ENCODE results near the gene MYT1. TPM values are rescaled to one million over a fixed set of nuclear protein-coding genes. Genes with fewer than 3 reads are reported as not detected.

Gene MYT1
- total and polyA plus RNA-seq, 9 of the 15 experiments (the other 6 are each of a cell fraction or from before 2014, with no cell fraction given), result 0.02 to 0.12 (median 0.06) TPM; not detected in 4

DNA sequence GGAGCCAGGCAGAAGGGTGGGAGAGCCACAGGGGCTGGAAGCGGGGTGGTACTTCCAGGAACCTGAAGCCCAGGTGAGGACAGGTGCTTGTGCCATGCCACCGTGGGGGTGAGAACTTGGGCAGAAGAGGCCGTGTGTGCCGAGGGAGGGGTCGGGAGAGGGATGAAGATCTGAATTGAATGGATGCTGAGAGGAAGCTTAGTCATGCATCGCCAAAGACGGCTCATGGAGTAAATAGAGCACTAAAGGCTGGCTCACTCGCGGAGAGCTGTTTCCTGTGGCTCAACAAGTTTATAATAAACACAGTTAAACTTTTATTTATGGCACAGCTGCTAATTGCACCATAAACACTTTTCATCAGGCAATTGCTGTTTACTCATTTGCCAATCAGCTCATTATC, 21.7 kb upstream of the MYT1 start:
- ATAC-seq, result no peak
- in situ Hi-C loops (cut with MboI), result no loop called here

DNA sequence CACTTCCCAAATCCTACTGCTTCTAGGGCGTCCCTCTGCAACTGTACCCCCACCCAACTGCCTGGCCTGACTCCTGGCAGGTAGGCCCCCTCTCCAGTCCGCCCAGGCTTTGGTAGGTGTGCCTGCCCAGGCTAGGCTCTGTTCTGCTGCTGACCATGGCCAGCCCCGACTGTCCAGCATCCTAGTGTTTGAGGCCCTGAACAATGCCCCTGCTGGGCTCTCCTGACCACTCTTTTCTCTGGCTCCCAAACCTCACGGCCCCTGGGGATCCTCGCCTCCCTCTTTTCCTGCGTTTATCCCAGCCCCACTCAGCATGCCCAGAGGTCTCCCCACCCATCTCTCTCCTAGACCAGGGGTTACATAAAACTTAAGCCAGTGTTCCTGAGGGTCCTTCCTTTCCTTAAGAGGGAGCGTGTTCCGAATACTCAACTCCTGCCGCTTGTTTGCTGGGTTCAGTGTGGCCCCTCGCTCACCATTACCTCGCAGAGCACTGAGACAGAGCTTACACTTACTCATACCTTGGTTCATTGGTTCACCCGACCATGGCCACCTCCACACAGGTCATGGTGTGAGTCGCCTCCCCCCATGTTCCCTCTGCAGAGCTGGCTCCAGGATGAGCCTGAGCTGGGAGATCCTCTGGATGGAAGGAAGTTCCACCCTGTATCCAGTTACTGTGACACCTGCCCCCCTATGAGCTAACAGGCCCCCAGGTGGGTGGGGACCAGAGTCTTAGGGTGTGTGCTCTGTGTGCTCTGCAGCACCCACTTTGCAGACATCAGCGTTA, 21.0 kb upstream of the MYT1 start:
- Histone ChIP-seq H3K4me3 (no peak overlapping the region), H3K9me3 (replicated peaks; ENCODE audit: control insufficient read depth, insufficient read depth, low read depth, low read length) (peaks cover 16% of the 10 kb centered on the region), H3K4me2 (ENCODE audit: insufficient read depth, low read length) (no peak overlapping the region), H3K27me3 (ENCODE audit: control insufficient read depth in 2 of 2, insufficient read depth in 2 of 2, low read length in 2 of 2) (peaks cover 17 to 50% of the 10 kb centered on the region in 2 experiments; a peak in 4 of 5 replicates), H3K27ac (ENCODE audit: extremely low read depth, low read depth, low read length) (no peak overlapping the region), H3K4me1 (replicated peaks in 1 of 2; ENCODE audit: control insufficient read depth in 2 of 2, insufficient read depth in 2 of 2, low read length in 2 of 2) (no peaks in the 10 kb centered on the region), H3K9me1 (ENCODE audit: control insufficient read depth, insufficient read depth, low read length) (no peaks in the 10 kb centered on the region), H3K36me3 (ENCODE audit: control insufficient read depth, insufficient read depth, low read length) (no peaks in the 10 kb centered on the region), H2AFZ (ENCODE audit: low read depth, low read length) (no peak overlapping the region), H3K79me2 (ENCODE audit: control insufficient read depth, insufficient read depth, low read length) (no peaks in the 10 kb centered on the region), H3K9ac (ENCODE audit: insufficient read depth in 1 of 2, low read depth in 2 of 2, low read length in 2 of 2) (no peak overlapping the region), H4K20me1 (replicated peaks; ENCODE audit: control insufficient read depth, insufficient read depth, low read length) (no peaks in the 10 kb centered on the region)
- ChIA-PET CTCF (ENCODE audit: low intra/inter-chr PET ratio) (no interaction called here), POLR2A (interaction anchor here (0.6 to 1.5 kb wide), 2 partner anchors 42 to 113 kb away, joined by 3 read pairs; partner anchors contain the start of gene PCMTD2)
- TF ChIP-seq ZC3H8 (IDR thresholded peaks at IDR 0.05) (no peak), CBX5 (IDR thresholded peaks at IDR 0.05; ENCODE audit: borderline replicate concordance, low read depth) (no peak), FOXA3 (CRISPR knock-in tag; conservative IDR thresholded peaks at IDR 0.05 in 1 of 2, IDR thresholded peaks at IDR 0.05 in 1 of 2) (no peak)
- BruUV-seq (replicated peaks), result no TSS peak
- no peak for DNase-seq (ENCODE audit: extremely low read depth in 1 of 4, low spot score in 3 of 4)
- intact Hi-C loops (cut with micrococcal nuclease) (no loop called here), in situ Hi-C loops (cut with MboI) (no loop called here)
- WGBS (ENCODE audit: insufficient coverage, low coverage, missing lambda C conversion rate), result 0% methylated on average over 14 of the region's 14 CpGs
- no peak for FAIRE-seq
- ATAC-seq, result no peak

More for the DNA sequence above, 21.7 kb upstream of the MYT1 start:
- H3K4me1 ChIP-seq (replicated peaks in 1 of 2; ENCODE audit: control insufficient read depth in 2 of 2, insufficient read depth in 2 of 2, low read length in 2 of 2), result no peaks in the 10 kb centered on the region
- H3K4me3 ChIP-seq, result no peak overlapping the region
- FAIRE-seq (no peak), DNase-seq (ENCODE audit: extremely low read depth in 1 of 4, low spot score in 3 of 4) (no peak)
- no peak overlapping the region for H2AFZ ChIP-seq (ENCODE audit: low read depth, low read length)
- no peaks in the 10 kb centered on the region for H4K20me1 ChIP-seq (replicated peaks; ENCODE audit: control insufficient read depth, insufficient read depth, low read length)
- ChIA-PET POLR2A (interaction anchor here (1.5 kb wide), 1 partner anchor 113 kb away, joined by 3 read pairs; the partner anchor contains the start of gene PCMTD2), CTCF (ENCODE audit: low intra/inter-chr PET ratio) (interaction anchor here (0.6 kb wide), 1 partner anchor 883 kb away, joined by 3 read pairs; no protein-coding TSS in a partner anchor)
- no peaks in the 10 kb centered on the region for H3K36me3 ChIP-seq (ENCODE audit: control insufficient read depth, insufficient read depth, low read length)
- TF ChIP-seq ZNF717 (CRISPR knock-in tag; IDR thresholded peaks at IDR 0.05) (no peak), MYBL2 (IDR thresholded peaks at IDR 0.05; ENCODE audit: low read depth) (no peak), MYBL2 (CRISPR knock-in tag; IDR thresholded peaks at IDR 0.05; ENCODE audit: borderline replicate concordance) (no peak), NBN (IDR thresholded peaks at IDR 0.05; ENCODE audit: low read depth) (no peak)
- WGBS (ENCODE audit: insufficient coverage, low coverage, missing lambda C conversion rate), result 5% methylated on average over 9 of the region's 9 CpGs
- no peak overlapping the region for H3K4me2 ChIP-seq (ENCODE audit: insufficient read depth, low read length)
- intact Hi-C loops (cut with micrococcal nuclease), result no loop called here
- H3K27ac ChIP-seq (ENCODE audit: extremely low read depth, low read depth, low read length), result no peak overlapping the region
- peaks cover 17 to 54% of the 10 kb centered on the region in 2 experiments; a peak in 4 of 5 replicates for H3K27me3 ChIP-seq (ENCODE audit: control insufficient read depth in 2 of 2, insufficient read depth in 2 of 2, low read length in 2 of 2)
- H3K79me2 ChIP-seq (ENCODE audit: control insufficient read depth, insufficient read depth, low read length), result no peaks in the 10 kb centered on the region
- no peak overlapping the region for H3K9ac ChIP-seq (ENCODE audit: insufficient read depth in 1 of 2, low read depth in 2 of 2, low read length in 2 of 2)
- BruUV-seq (replicated peaks), result no TSS peak
- H3K9me1 ChIP-seq (ENCODE audit: control insufficient read depth, insufficient read depth, low read length), result no peaks in the 10 kb centered on the region
- peaks cover 16% of the 10 kb centered on the region for H3K9me3 ChIP-seq (replicated peaks; ENCODE audit: control insufficient read depth, insufficient read depth, low read depth, low read length)
